Nephron progenitor cell (in vitro differentiated cells): ENCODE measurements around the gene ADGRD2.

Source experiments
- DNase-seq: peaks from one replicate; pipeline ENCODE4 v3.0.0; 2021
- H3K27ac Mint-ChIP-seq: 2 replicates; pipeline ENCODE4 v1.8.0; 2021; ENCODE audit warnings: mild to moderate bottlenecking, moderate library complexity, mixed read lengths
- H3K27me3 Mint-ChIP-seq: 2 replicates; pipeline ENCODE4 v1.8.0; 2021; ENCODE audit warnings: mild to moderate bottlenecking, low read depth, mixed read lengths; ENCODE audit not compliant: poor library complexity
- H3K36me3 Mint-ChIP-seq: 2 replicates; pipeline ENCODE4 v1.8.0; 2021; ENCODE audit warnings: low read depth, mixed read lengths
- H3K4me1 Mint-ChIP-seq: 2 replicates; pipeline ENCODE4 v1.8.0; 2021; ENCODE audit warnings: mixed read lengths
- H3K4me3 Mint-ChIP-seq: 2 replicates; pipeline ENCODE4 v1.8.0; 2021; ENCODE audit warnings: mild to moderate bottlenecking, moderate library complexity, mixed read lengths
- H3K9me3 Mint-ChIP-seq: 2 replicates; pipeline ENCODE4 v1.8.0; 2021; ENCODE audit warnings: mild to moderate bottlenecking, moderate library complexity, mixed read lengths
- TF ChIP-seq, protein P1 (sequence below): fragments of 200-600 bp; sonication (generic); IDR thresholded peaks from 2 replicates; pipeline ENCODE4 v1.5.0; 2021; ENCODE audit warnings: antibody characterized with exemption

The ADGRD2 gene

DNA sequence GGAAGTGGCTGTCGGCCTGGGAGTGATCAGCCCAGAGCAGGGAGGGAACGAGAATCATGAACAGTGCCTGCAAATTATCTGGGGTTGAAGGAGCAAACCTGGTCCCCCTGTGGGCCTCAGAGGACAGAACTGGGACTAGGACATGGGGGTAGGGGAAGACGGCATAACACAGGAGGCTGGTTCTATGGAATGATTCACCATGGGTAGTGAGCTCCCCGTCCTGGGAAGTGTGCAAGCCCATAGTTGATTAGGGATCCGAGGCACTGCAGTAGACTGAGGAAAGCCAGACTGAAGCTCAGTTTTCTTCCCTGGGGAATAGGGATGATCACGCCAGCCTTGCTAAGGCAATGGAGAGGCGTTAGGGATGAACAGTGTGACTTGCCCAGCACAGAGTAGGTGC, 5.6 kb downstream of the ADGRD2 start:
- no peak overlapping the region for H3K4me3 Mint-ChIP-seq
- H3K27ac Mint-ChIP-seq, result no peak overlapping the region
- peaks cover 8% of the 10 kb centered on the region for H3K4me1 Mint-ChIP-seq
- peaks cover 6% of the 10 kb centered on the region for H3K9me3 Mint-ChIP-seq
- H3K36me3 Mint-ChIP-seq, result no peaks in the 10 kb centered on the region
- TF ChIP-seq, protein P1, sequence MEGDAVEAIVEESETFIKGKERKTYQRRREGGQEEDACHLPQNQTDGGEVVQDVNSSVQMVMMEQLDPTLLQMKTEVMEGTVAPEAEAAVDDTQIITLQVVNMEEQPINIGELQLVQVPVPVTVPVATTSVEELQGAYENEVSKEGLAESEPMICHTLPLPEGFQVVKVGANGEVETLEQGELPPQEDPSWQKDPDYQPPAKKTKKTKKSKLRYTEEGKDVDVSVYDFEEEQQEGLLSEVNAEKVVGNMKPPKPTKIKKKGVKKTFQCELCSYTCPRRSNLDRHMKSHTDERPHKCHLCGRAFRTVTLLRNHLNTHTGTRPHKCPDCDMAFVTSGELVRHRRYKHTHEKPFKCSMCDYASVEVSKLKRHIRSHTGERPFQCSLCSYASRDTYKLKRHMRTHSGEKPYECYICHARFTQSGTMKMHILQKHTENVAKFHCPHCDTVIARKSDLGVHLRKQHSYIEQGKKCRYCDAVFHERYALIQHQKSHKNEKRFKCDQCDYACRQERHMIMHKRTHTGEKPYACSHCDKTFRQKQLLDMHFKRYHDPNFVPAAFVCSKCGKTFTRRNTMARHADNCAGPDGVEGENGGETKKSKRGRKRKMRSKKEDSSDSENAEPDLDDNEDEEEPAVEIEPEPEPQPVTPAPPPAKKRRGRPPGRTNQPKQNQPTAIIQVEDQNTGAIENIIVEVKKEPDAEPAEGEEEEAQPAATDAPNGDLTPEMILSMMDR, result no peak
- no peak for DNase-seq
- H3K27me3 Mint-ChIP-seq, result peaks cover 58% of the 10 kb centered on the region

DNA sequence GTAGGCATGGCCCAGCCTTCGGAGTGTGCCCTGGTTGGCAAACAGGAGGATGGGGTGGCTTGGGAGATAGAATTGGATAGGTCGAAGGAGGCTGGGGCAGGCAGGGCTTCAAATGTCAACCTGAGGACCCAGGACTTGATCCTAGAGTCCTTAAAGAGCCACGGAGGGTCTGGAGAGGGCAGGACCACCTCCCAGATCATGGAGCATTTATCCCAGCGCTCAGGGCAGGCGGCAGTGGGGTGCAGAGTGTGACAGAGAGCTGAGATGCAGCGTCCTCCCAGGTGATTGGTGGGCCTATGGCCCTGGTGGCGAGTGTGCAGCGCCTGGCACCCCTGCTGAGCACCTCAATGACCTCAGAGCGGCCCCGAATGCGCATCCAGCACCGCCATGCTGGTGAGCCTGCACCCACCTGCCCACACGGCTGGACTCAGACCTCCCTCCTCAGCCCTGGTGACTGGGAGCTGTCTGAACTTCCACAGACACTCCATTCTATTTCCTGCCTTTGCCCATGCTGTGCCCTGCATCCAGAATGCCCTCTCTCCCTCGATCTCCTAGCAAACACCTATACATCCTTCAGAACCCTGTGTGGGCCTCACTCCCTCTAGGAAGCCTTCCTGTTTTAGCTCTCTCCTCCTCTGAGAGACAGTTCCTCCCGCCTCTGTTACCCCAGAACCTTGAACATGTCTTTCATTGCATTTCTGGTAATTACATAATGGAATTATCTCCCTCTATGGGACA, 6.3 kb downstream of the ADGRD2 start:
- peaks cover 58% of the 10 kb centered on the region for H3K27me3 Mint-ChIP-seq
- no peak overlapping the region for H3K27ac Mint-ChIP-seq
- no peak overlapping the region for H3K4me3 Mint-ChIP-seq
- H3K9me3 Mint-ChIP-seq, result peaks cover 7% of the 10 kb centered on the region
- no peaks in the 10 kb centered on the region for H3K36me3 Mint-ChIP-seq
- DNase-seq, result no peak
- TF ChIP-seq, protein P1, result no peak
- H3K4me1 Mint-ChIP-seq, result peaks cover 1% of the 10 kb centered on the region

DNA sequence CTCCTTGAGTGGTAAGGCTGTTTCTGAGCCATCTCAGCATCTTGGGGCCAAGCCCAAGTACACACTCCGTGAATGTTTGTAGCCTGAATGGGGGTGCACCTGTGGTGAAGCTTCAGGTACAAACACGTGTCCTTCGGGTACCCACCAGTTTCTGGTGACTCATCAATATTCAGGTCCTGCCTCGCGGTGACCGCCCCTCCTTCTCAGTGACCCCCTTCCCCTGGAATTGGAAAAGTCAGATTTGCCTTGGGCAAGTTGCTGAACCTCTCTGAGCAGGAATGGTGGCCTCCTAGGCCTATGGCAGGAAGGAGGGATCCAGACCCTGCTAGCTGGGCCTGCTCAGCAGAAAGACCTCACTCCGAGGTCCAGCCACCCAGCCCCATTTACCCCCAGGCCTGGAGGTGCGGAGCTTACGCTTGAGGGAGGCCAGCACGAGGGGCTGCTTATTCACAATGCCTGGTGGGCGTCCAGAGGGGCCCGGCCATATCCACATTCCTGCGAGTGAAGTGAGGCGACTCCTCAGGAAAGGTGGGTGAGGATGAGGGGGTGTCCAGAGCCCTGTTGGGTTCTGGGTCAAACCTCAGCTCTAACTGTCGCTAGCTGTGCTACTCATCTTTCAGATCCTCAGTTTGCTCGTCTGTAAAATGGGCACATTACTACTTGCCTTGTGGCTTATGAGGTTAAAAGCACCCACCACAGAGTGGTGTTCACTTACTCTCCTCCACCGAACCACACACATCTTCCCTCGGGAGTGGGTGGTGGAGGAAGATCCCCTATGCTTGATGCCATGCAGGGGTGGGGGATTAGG, 7.0 kb downstream of the ADGRD2 start:
- peaks cover 7% of the 10 kb centered on the region for H3K9me3 Mint-ChIP-seq
- H3K4me3 Mint-ChIP-seq, result no peak overlapping the region
- peaks cover 58% of the 10 kb centered on the region for H3K27me3 Mint-ChIP-seq
- no peaks in the 10 kb centered on the region for H3K4me1 Mint-ChIP-seq
- DNase-seq, result no peak
- TF ChIP-seq, protein P1, result no peak
- H3K27ac Mint-ChIP-seq, result no peak overlapping the region
- no peaks in the 10 kb centered on the region for H3K36me3 Mint-ChIP-seq

- no peak overlapping the region for H3K4me3 Mint-ChIP-seq
- no peak overlapping the region for H3K27ac Mint-ChIP-seq
- TF ChIP-seq, protein P1, result no peak
- H3K27me3 Mint-ChIP-seq, result peaks cover 57% of the 10 kb centered on the region
- H3K9me3 Mint-ChIP-seq, result peaks cover 7% of the 10 kb centered on the region
- no peaks in the 10 kb centered on the region for H3K4me1 Mint-ChIP-seq
- H3K36me3 Mint-ChIP-seq, result no peaks in the 10 kb centered on the region
- DNase-seq, result no peak
Measured at GRCh38 chr9:124457887-124458431, 7.7 kb downstream of the ADGRD2 start.

GRCh38 chr9:124458441-124458840, 8.2 kb downstream of the ADGRD2 start:
- Mint-ChIP-seq H3K36me3 (no peaks in the 10 kb centered on the region), H3K9me3 (peaks cover 9% of the 10 kb centered on the region), H3K27ac (no peak overlapping the region), H3K27me3 (peaks cover 60% of the 10 kb centered on the region), H3K4me1 (no peaks in the 10 kb centered on the region), H3K4me3 (no peak overlapping the region)
- TF ChIP-seq, protein P1, result no peak
- DNase-seq, result no peak
